Activated T-cell treated with anti-CD3 and anti-CD28 coated beads for 24 hours (primary cell): ENCODE results near the gene CSNK2A2.

Experiments used
- DNase-seq: peaks from one replicate; pipeline ENCODE4 v3.0.0-alpha.2; 2020; ENCODE audit warnings: low read depth

CSNK2A2 gene

DNA sequence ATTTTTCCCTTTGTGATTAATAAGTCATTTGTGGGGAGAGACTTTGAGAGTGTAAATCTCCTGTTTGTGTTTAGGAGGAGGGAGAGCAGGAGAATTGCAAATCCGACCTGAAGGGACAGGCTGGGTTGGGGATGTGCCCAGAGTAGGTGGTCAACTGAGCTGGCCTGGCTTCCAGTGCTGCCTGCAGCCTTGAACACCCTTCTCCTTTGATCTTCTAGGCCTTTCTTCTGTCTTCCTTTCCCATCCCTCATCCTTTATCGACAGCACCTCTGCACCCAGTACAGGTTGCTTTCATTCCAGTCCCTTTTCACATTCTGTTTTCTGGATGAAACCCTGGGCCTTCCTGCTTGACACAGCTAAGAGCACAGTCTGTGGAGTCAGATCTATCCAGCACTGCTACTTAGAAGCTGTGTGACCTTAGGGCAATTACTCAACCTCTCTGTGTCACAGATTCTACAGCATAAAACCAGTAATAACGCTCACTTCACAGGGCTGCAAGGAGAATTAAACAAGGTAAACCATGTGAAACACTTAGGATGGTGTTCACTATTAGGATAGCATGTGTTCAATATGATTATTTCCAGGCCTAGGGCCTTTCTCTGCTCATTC lies 1.0 kb upstream of the CSNK2A2 start:
- no peak for DNase-seq

DNA sequence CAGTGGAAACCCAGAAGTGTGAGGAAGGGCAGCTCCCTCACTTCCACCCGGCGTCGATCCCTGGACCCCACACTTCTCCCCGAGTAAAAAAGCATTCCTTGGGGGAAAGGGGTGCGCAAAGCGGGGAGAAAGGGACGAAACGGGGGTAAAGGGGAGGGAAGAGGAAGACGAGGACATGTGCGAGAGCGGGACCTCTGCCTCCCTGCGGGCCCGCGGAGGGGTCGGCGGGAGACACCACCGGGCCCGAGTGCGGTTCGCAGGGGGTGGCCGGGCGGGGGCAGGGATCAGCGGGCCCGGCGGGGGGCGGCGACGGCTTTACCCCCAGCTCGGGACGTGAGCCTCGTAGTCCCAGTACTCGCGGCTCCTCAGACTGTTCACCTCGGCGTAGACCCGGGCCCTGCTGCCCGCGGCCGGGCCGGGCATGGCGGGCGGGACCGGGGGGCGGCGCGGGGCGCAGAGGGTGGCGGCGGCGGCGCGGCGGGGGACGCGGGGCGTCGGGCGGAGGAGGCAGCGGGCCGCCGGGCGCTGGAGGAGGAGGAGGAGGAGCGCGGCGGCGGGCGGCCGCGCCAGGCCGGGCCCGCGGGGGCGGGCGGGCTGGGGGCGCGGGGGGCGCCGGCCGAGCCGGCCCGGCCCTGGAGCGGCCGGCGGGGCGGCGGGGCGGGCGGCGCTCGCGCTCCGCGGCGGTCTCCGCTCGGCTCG lies 443 bp downstream of the CSNK2A2 start:
- DNase-seq, result no peak

GRCh38 chr16:58196898-58197313 lies 1.0 kb downstream of the CSNK2A2 start:
- DNase-seq, result no peak

GRCh38 chr16:58195771-58196170 lies 2.1 kb downstream of the CSNK2A2 start:
- DNase-seq, result no peak

DNA sequence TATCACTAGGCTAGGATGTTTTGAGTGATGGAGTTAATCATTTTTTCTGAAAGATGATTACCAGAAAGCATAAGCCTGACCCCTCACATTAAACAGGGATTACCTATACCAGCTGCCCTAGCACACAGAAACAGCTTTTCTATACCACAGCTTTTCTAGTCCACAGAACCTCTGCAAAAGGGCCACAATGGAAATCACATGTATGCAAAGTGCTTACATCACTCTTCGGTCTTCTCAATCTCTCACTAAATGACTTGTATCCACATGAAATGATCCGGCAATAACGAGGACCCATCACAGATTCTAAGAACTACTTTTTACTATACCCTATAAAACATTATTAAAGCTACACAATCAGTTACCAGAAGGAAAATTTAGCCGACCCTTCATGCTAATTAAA lies 2.6 kb downstream of the CSNK2A2 start:
- DNase-seq, result no peak

GRCh38 chr16:58194790-58195189 lies 3.1 kb downstream of the CSNK2A2 start:
- no peak for DNase-seq

DNA sequence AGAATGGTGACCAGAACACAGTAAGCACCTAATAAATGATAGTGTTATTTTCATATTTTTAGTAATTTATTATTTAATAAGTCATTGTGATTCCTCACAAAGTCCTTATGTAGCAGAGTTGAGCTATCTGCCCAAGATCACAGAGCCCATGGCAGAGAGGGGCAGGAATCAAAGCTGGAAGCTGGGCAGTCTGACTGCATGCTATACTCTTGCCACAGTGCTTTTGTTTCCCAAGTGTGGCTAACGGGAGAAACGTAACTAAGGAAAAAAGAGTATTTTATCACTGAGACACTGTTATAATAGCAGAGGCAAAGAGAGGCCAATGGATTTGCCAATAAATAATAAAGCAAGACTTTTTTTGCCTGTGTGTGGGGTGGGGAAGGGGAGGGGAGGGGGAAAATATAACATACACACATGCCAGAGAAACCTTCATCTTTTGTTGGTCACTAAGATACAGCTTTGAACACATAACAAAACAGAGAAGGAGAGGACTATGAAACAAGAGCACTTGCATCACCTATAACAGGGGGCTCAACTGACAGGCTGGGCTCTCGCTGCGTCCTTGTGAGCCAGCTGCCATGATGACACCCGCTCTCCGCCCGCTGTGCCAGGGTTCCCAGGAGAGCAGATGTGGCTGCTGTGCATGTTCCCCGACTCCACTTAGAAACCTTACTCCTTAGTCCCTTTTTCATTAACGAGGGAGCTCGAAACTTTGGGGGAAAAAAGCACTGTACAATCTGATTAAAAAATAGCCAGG lies 10.1 kb downstream of the CSNK2A2 start:
- no peak for DNase-seq

DNA sequence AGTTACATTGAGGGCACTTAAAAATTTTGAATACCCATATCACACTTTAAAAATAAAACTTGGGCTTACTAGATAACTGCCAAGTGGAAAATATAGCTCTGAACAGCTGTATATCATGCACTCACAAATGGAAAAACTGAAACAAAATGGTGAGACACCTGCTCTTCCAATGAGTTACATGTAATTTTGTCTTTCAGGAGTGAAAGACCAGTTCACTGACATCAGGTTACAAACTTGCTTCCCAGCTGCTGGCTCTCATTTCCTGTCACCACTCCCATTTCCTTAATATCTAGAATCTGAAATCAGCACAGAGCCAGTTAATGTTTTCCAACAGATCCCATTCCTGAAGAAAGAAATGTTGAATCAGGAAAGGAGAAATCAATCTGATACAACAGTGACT lies 10.8 kb downstream of the CSNK2A2 start:
- no peak for DNase-seq

GRCh38 chr16:58186176-58186944 lies 11.5 kb downstream of the CSNK2A2 start:
- DNase-seq, result no peak

DNA sequence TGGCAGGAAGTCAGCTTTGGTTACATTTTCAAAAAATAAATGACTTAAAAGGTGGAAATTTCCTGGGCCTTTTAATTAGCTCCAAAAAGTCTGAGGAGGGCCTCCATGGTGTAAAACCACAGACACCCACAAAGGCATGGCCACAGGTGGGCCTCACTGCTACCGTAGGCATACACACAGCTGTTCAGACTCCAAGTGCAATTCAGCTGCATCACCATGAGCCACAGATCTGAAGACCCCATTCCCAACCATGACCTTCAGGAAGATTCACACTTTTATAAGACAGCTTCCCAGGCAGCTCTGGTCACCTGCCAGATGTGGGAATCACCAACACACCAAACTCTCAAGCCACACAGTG lies 20.6 kb downstream of the CSNK2A2 start:
- DNase-seq, result no peak

- DNase-seq, result no peak
These were observed 21.1 kb downstream of the CSNK2A2 start for GRCh38 chr16:58176608-58177352.

DNA sequence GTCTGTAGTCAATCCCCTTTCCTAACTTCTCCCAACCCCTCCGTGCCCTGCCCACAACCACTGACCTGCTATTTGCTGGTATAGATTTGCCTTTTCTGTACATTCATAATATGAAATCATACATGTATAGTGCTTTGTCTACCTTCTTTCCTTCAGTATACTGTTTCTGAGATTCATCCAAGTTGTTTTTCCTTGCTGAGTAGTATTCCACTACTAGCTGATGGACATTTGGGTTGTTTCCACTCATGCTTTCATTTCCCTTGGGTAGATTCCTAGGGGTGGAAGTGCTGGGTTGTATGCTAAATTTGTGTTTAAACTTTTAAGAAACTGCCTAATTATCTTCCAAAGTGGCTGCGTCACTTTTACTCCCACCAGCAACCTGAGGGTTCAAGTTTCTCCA lies 27.7 kb downstream of the CSNK2A2 start:
- DNase-seq, result no peak

- DNase-seq, result no peak
These were observed 37.1 kb downstream of the CSNK2A2 start for GRCh38 chr16:58160855-58161254.

- DNase-seq, result no peak
These were observed 39.2 kb downstream of the CSNK2A2 start for GRCh38 chr16:58158725-58159124.

GRCh38 chr16:58157951-58158540 lies 39.9 kb downstream of the CSNK2A2 start:
- DNase-seq, result no peak

DNA sequence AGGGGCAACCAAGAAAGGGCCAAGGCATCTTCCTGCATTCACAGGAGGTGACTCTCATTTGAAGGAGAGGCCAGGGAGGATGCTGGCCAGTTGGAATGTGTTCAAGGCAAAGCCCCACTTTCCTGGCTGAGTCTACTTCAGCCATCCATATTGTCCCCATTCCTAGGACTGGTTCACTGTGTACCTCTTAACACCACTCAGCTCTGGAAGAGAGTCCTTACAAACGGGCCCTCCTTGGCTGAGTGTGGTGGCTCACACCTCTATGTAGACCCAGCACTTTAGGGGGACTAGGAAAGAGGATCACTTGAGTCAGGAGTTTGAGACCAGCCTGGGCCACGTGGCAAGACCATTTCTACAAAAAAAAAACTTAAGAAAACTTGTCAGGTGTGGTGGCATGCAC lies 40.7 kb downstream of the CSNK2A2 start:
- DNase-seq, result no peak

DNA sequence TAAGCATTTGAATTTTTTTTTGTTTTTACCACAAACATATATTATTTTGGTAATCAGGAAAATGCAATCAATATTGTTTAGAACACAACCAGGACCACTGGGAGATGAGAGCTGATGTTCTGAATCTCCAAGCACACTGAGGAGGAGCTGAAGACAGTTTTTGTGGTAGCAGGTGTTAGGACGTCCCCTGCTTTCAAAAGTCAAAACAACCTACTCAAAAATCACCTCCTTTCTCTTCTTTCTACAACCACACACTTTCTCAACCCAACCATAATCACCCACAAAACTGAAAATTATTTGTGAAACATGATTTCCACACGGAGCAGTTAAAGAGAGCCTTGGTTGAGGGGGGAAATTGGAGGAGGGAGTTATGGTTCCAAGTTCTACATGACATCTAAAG lies 42.1 kb downstream of the CSNK2A2 start:
- no peak for DNase-seq

GRCh38 chr16:58154345-58154744 lies 43.6 kb downstream of the CSNK2A2 start:
- DNase-seq, result no peak

DNA sequence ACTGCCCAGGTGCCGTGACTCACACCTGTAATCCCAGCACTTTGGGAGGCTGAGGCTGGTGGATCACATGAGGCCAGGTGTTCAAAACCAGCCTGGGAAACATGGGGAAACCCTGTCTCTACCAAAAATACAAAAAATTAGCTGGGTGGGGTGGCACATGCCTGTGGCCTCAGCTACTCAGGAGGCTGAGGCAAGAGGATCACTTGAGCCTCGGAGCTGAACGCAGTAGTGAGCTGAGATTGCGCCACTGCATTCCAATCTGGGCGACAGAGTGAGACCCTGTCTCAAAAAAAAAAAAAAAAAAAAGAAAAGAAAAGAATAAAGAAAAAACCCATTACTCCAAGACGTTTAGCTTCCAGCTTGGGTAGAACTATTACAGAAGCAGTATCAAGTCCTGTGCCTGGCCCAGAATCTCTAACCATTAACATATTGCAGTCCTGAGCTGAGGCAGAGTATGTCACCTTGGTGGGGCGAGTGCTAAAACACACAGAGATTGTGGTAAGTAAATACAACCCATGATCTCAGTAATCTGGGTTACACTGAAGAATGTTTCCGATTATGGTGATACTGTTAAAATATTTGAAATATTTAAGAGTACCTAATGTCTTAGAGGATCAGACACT lies 45.5 kb downstream of the CSNK2A2 start:
- DNase-seq, result no peak

GRCh38 chr16:58148526-58148925 lies 49.4 kb downstream of the CSNK2A2 start:
- DNase-seq, result no peak

DNA sequence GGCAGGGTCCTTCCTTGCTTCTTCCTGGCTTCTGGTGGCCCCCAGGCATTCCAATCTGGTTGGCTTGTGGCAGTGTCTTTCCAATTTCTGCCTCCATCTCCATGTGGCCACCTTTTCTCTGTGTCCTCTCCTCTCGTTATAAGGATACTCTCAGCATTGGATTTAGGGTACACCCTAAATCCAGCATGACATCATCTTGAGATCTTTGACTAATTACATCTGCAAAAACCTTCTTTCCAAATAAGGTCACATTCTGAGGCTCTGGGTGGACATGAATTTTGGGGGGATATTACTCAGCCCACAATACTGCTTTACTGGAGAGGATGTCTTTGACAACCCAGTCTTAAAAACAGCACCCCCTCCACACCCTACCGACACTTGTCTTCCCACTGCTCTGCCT lies 49.8 kb downstream of the CSNK2A2 start:
- no peak for DNase-seq
